ENCODE measurements around the gene ACP6. TPM values are rescaled to one million over a fixed set of nuclear protein-coding genes. Genes with fewer than 3 reads are reported as not detected.

Gene ACP6
- total RNA-seq, 3 donors from 2014 or later: 5.1 to 19.7 (median 18.9) TPM

GRCh38 chr1:147624011-147624410 lies 46.3 kb downstream of the ACP6 start:
- no peaks in the 10 kb centered on the region for H3K27me3 ChIP-seq
- TF ChIP-seq POLR2A (IDR thresholded peaks at IDR 0.05) (no peak), POLR2AphosphoS5 (IDR thresholded peaks at IDR 0.05) (no peak), CTCF (IDR thresholded peaks at IDR 0.05) (no peak)
- intact Hi-C loops (cut with DNase I; ENCODE audit: low total_unique reads): loop anchor here (10.0 kb wide), 1 partner anchor 119 kb away; no protein-coding TSS in a partner anchor
- H3K4me3 ChIP-seq: no peak overlapping the region
- no peak overlapping the region for H3K27ac ChIP-seq
- H3K36me3 ChIP-seq: no peaks in the 10 kb centered on the region
- no peak for DNase-seq (ENCODE audit: low spot score in 2 of 2)
- no peaks in the 10 kb centered on the region for H3K4me1 ChIP-seq
- no peaks in the 10 kb centered on the region for H3K9me3 ChIP-seq

GRCh38 chr1:147622731-147623130 lies 47.6 kb downstream of the ACP6 start:
- no peak for DNase-seq (ENCODE audit: low spot score in 2 of 2)
- Histone ChIP-seq H3K36me3 (no peaks in the 10 kb centered on the region), H3K27ac (no peak overlapping the region), H3K27me3 (no peaks in the 10 kb centered on the region), H3K4me1 (no peaks in the 10 kb centered on the region), H3K9me3 (no peaks in the 10 kb centered on the region), H3K4me3 (no peak overlapping the region)
- intact Hi-C loops (cut with DNase I; ENCODE audit: low total_unique reads): loop anchor here (10.0 kb wide), 1 partner anchor 118 kb away; no protein-coding TSS in a partner anchor
- TF ChIP-seq POLR2A (IDR thresholded peaks at IDR 0.05): no peak
- TF ChIP-seq POLR2AphosphoS5 (IDR thresholded peaks at IDR 0.05): no peak
- no peak for TF ChIP-seq CTCF (IDR thresholded peaks at IDR 0.05)

- Histone ChIP-seq H3K4me3 (no peak overlapping the region), H3K36me3 (no peaks in the 10 kb centered on the region)
- intact Hi-C loops (cut with DNase I; ENCODE audit: low total_unique reads): loop anchor here (10.0 kb wide), 1 partner anchor 116 kb away; no protein-coding TSS in a partner anchor
Measured at GRCh38 chr1:147620543-147620942, 49.8 kb downstream of the ACP6 start.

GRCh38 chr1:147619741-147620140 lies 50.6 kb downstream of the ACP6 start:
- intact Hi-C loops (cut with DNase I; ENCODE audit: low total_unique reads): loop anchor here (10.0 kb wide), 1 partner anchor 115 kb away; no protein-coding TSS in a partner anchor

More at GRCh38 chr1:147620543-147620942, 49.8 kb downstream of the ACP6 start:
- DNase-seq (ENCODE audit: low spot score in 2 of 2): no peak
- H3K27ac ChIP-seq: no peak overlapping the region
- H3K4me1 ChIP-seq: no peaks in the 10 kb centered on the region
- no peaks in the 10 kb centered on the region for H3K9me3 ChIP-seq
- H3K27me3 ChIP-seq: no peaks in the 10 kb centered on the region
- TF ChIP-seq POLR2AphosphoS5 (IDR thresholded peaks at IDR 0.05) (no peak), CTCF (IDR thresholded peaks at IDR 0.05) (no peak), POLR2A (IDR thresholded peaks at IDR 0.05) (no peak)

GRCh38 chr1:147618771-147619170 lies 51.6 kb downstream of the ACP6 start:
- no peaks in the 10 kb centered on the region for H3K9me3 ChIP-seq
- H3K36me3 ChIP-seq: no peaks in the 10 kb centered on the region
- H3K27ac ChIP-seq: no peak overlapping the region
- no peak for DNase-seq (ENCODE audit: low spot score in 2 of 2)
- TF ChIP-seq POLR2AphosphoS5 (IDR thresholded peaks at IDR 0.05) (no peak), POLR2A (IDR thresholded peaks at IDR 0.05) (no peak), CTCF (IDR thresholded peaks at IDR 0.05) (no peak)
- no peaks in the 10 kb centered on the region for H3K27me3 ChIP-seq
- no peak overlapping the region for H3K4me3 ChIP-seq
- H3K4me1 ChIP-seq: no peaks in the 10 kb centered on the region
- intact Hi-C loops (cut with DNase I; ENCODE audit: low total_unique reads): no loop called here

More at GRCh38 chr1:147619741-147620140, 50.6 kb downstream of the ACP6 start:
- TF ChIP-seq CTCF (IDR thresholded peaks at IDR 0.05): no peak
- no peak for TF ChIP-seq POLR2AphosphoS5 (IDR thresholded peaks at IDR 0.05)
- no peak for TF ChIP-seq POLR2A (IDR thresholded peaks at IDR 0.05)
- Histone ChIP-seq H3K4me3 (no peak overlapping the region), H3K4me1 (no peaks in the 10 kb centered on the region), H3K27me3 (no peaks in the 10 kb centered on the region), H3K36me3 (no peaks in the 10 kb centered on the region), H3K9me3 (no peaks in the 10 kb centered on the region), H3K27ac (no peak overlapping the region)
- no peak for DNase-seq (ENCODE audit: low spot score in 2 of 2)
